ENCODE results near the gene RAB10.

RAB10 gene

GRCh38 chr2:26185304-26185928 lies 151.5 kb downstream of the RAB10 start:
- TF ChIP-seq ZFP30 (CRISPR knock-in tag; IDR thresholded peaks at IDR 0.05) (no peak), GLIS3 (CRISPR knock-in tag; IDR thresholded peaks at IDR 0.05) (no peak), ISL1 (CRISPR knock-in tag; IDR thresholded peaks at IDR 0.05) (no peak), ESRRG (CRISPR knock-in tag; IDR thresholded peaks at IDR 0.05) (no peak), RARB (CRISPR knock-in tag; IDR thresholded peaks at IDR 0.05) (no peak), TCF4 (CRISPR knock-in tag; IDR thresholded peaks at IDR 0.05; ENCODE audit: borderline replicate concordance) (no peak), CSDC2 (CRISPR knock-in tag; IDR thresholded peaks at IDR 0.05) (no peak), TOX (CRISPR knock-in tag; IDR thresholded peaks at IDR 0.05; ENCODE audit: borderline replicate concordance) (no peak), OSR1 (CRISPR knock-in tag; IDR thresholded peaks at IDR 0.05) (no peak), ZNF70 (CRISPR knock-in tag; IDR thresholded peaks at IDR 0.05) (no peak), ZC3H10 (CRISPR knock-in tag; IDR thresholded peaks at IDR 0.05) (no peak), ZFP3 (CRISPR knock-in tag; IDR thresholded peaks at IDR 0.05) (no peak)
- TF ChIP-seq, protein P1, sequence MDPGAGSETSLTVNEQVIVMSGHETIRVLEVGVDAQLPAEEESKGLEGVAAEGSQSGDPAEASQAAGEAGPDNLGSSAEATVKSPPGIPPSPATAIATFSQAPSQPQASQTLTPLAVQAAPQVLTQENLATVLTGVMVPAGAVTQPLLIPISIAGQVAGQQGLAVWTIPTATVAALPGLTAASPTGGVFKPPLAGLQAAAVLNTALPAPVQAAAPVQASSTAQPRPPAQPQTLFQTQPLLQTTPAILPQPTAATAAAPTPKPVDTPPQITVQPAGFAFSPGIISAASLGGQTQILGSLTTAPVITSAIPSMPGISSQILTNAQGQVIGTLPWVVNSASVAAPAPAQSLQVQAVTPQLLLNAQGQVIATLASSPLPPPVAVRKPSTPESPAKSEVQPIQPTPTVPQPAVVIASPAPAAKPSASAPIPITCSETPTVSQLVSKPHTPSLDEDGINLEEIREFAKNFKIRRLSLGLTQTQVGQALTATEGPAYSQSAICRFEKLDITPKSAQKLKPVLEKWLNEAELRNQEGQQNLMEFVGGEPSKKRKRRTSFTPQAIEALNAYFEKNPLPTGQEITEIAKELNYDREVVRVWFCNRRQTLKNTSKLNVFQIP (CRISPR knock-in tag; IDR thresholded peaks at IDR 0.05; ENCODE audit: borderline replicate concordance, low read depth): no peak
- TF ChIP-seq, protein P2, sequence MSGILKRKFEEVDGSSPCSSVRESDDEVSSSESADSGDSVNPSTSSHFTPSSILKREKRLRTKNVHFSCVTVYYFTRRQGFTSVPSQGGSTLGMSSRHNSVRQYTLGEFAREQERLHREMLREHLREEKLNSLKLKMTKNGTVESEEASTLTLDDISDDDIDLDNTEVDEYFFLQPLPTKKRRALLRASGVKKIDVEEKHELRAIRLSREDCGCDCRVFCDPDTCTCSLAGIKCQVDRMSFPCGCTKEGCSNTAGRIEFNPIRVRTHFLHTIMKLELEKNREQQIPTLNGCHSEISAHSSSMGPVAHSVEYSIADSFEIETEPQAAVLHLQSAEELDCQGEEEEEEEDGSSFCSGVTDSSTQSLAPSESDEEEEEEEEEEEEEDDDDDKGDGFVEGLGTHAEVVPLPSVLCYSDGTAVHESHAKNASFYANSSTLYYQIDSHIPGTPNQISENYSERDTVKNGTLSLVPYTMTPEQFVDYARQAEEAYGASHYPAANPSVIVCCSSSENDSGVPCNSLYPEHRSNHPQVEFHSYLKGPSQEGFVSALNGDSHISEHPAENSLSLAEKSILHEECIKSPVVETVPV (CRISPR knock-in tag; IDR thresholded peaks at IDR 0.05): no peak
- no peak for ATAC-seq

- ATAC-seq: no peak
- TF ChIP-seq CSDC2 (CRISPR knock-in tag; IDR thresholded peaks at IDR 0.05) (no peak), PPARA (CRISPR knock-in tag; IDR thresholded peaks at IDR 0.05; ENCODE audit: borderline replicate concordance) (no peak), CREB5 (CRISPR knock-in tag; IDR thresholded peaks at IDR 0.05; ENCODE audit: low read depth) (no peak), PATZ1 (CRISPR knock-in tag; IDR thresholded peaks at IDR 0.05; ENCODE audit: borderline replicate concordance) (no peak), ISL1 (CRISPR knock-in tag; IDR thresholded peaks at IDR 0.05) (no peak), BACH2 (CRISPR knock-in tag; IDR thresholded peaks at IDR 0.05; ENCODE audit: borderline replicate concordance) (no peak), ZFP30 (CRISPR knock-in tag; IDR thresholded peaks at IDR 0.05) (no peak), OSR1 (CRISPR knock-in tag; IDR thresholded peaks at IDR 0.05) (no peak), RARB (CRISPR knock-in tag; IDR thresholded peaks at IDR 0.05) (no peak), SNAI2 (CRISPR knock-in tag; IDR thresholded peaks at IDR 0.05) (no peak), ARNTL (CRISPR knock-in tag; IDR thresholded peaks at IDR 0.05; ENCODE audit: borderline replicate concordance, low read depth) (no peak), TOX (CRISPR knock-in tag; IDR thresholded peaks at IDR 0.05; ENCODE audit: borderline replicate concordance) (no peak), ZNF8 (CRISPR knock-in tag; IDR thresholded peaks at IDR 0.05) (no peak), ZNF565 (CRISPR knock-in tag; conservative IDR thresholded peaks at IDR 0.05; ENCODE audit: low read depth) (no peak)
- TF ChIP-seq, protein P2 (CRISPR knock-in tag; IDR thresholded peaks at IDR 0.05): no peak
- TF ChIP-seq, protein P1 (CRISPR knock-in tag; IDR thresholded peaks at IDR 0.05; ENCODE audit: borderline replicate concordance, low read depth): no peak
- TF ChIP-seq, protein P3, sequence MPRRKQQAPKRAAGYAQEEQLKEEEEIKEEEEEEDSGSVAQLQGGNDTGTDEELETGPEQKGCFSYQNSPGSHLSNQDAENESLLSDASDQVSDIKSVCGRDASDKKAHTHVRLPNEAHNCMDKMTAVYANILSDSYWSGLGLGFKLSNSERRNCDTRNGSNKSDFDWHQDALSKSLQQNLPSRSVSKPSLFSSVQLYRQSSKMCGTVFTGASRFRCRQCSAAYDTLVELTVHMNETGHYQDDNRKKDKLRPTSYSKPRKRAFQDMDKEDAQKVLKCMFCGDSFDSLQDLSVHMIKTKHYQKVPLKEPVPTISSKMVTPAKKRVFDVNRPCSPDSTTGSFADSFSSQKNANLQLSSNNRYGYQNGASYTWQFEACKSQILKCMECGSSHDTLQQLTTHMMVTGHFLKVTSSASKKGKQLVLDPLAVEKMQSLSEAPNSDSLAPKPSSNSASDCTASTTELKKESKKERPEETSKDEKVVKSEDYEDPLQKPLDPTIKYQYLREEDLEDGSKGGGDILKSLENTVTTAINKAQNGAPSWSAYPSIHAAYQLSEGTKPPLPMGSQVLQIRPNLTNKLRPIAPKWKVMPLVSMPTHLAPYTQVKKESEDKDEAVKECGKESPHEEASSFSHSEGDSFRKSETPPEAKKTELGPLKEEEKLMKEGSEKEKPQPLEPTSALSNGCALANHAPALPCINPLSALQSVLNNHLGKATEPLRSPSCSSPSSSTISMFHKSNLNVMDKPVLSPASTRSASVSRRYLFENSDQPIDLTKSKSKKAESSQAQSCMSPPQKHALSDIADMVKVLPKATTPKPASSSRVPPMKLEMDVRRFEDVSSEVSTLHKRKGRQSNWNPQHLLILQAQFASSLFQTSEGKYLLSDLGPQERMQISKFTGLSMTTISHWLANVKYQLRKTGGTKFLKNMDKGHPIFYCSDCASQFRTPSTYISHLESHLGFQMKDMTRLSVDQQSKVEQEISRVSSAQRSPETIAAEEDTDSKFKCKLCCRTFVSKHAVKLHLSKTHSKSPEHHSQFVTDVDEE (CRISPR knock-in tag; IDR thresholded peaks at IDR 0.05): no peak
Measured at GRCh38 chr2:26185954-26186770, 152.3 kb downstream of the RAB10 start.

Data from SK-N-SH treated with all-trans-retinoic acid at 6 μM for 48 hours (cell line).